ENCODE data around the gene PNP. TPM values are rescaled to one million over a fixed set of nuclear protein-coding genes. Genes with fewer than 3 reads are reported as not detected.

PNP gene
- total RNA-seq, 2 donors from 2014 or later: 79.8 to 127 TPM

GRCh38 chr14:20461225-20462141 is 7.7 kb upstream of the PNP start, which contains the start of gene PIP4P1:
Gene PIP4P1 (minus strand): TSS chr14:20461434. CDS start chr14:20461325, 109 bp downstream.
- peak; percentile 90 for ATAC-seq
- Mint-ChIP-seq H3K36me3 (ENCODE audit: low read depth) (peaks cover 9% of the 10 kb centered on the region), H3K27me3 (no peaks in the 10 kb centered on the region), H3K4me1 (peaks cover 32% of the 10 kb centered on the region), H3K27ac (peak within 1 kb of the TSS; percentile 82), H3K4me3 (peak within 1 kb of the TSS; percentile 96)
- peak; percentile 96 to 98 (median 98) for DNase-seq
- no peaks in the 10 kb centered on the region for H3K9me3 ChIP-seq (ENCODE audit: control insufficient read depth, low read length, poor library complexity, severe bottlenecking)

- H3K36me3 Mint-ChIP-seq (ENCODE audit: low read depth): peaks cover 9% of the 10 kb centered on the region
- ATAC-seq: no peak
- peaks cover 44% of the 10 kb centered on the region for H3K4me1 Mint-ChIP-seq
- DNase-seq: no peak
- H3K4me3 Mint-ChIP-seq: peak overlapping the region; percentile 100
- no peaks in the 10 kb centered on the region for H3K27me3 Mint-ChIP-seq
- peak overlapping the region; percentile 97 for H3K27ac Mint-ChIP-seq
- no peaks in the 10 kb centered on the region for H3K9me3 ChIP-seq (ENCODE audit: control insufficient read depth, low read length, poor library complexity, severe bottlenecking)
These were observed 403 bp upstream of the PNP start for GRCh38 chr14:20468764-20469241.

GRCh38 chr14:20469890-20470602 is 840 bp downstream of the PNP start:
- H3K4me1 Mint-ChIP-seq: peaks cover 54% of the 10 kb centered on the region
- H3K9me3 ChIP-seq (ENCODE audit: control insufficient read depth, low read length, poor library complexity, severe bottlenecking): no peaks in the 10 kb centered on the region
- H3K27ac Mint-ChIP-seq: peak overlapping the region; percentile 97
- DNase-seq: peak in 2 of 3 donors; percentile 11 to 28
- no peaks in the 10 kb centered on the region for H3K27me3 Mint-ChIP-seq
- ATAC-seq: peak; percentile 37
- peaks cover 16% of the 10 kb centered on the region for H3K36me3 Mint-ChIP-seq (ENCODE audit: low read depth)
- peak overlapping the region; percentile 100 for H3K4me3 Mint-ChIP-seq

GRCh38 chr14:20470603-20470901 is 1.3 kb downstream of the PNP start:
- H3K4me1 Mint-ChIP-seq: peaks cover 59% of the 10 kb centered on the region
- no peaks in the 10 kb centered on the region for H3K9me3 ChIP-seq (ENCODE audit: control insufficient read depth, low read length, poor library complexity, severe bottlenecking)
- DNase-seq (no peak), ATAC-seq (no peak)
- peaks cover 18% of the 10 kb centered on the region for H3K36me3 Mint-ChIP-seq (ENCODE audit: low read depth)
- H3K27ac Mint-ChIP-seq: peak overlapping the region; percentile 97
- no peaks in the 10 kb centered on the region for H3K27me3 Mint-ChIP-seq
- H3K4me3 Mint-ChIP-seq: peak overlapping the region; percentile 100

- Mint-ChIP-seq H3K4me1 (peaks cover 76% of the 10 kb centered on the region), H3K27ac (peak overlapping the region; percentile 91), H3K27me3 (no peaks in the 10 kb centered on the region), H3K4me3 (peak overlapping the region; percentile 84), H3K36me3 (ENCODE audit: low read depth) (peaks cover 21% of the 10 kb centered on the region)
- H3K9me3 ChIP-seq (ENCODE audit: control insufficient read depth, low read length, poor library complexity, severe bottlenecking): no peaks in the 10 kb centered on the region
- no peak for DNase-seq
- no peak for ATAC-seq
These were observed 3.4 kb downstream of the PNP start for GRCh38 chr14:20472536-20473169.

- no peaks in the 10 kb centered on the region for H3K27me3 Mint-ChIP-seq
- peaks cover 76% of the 10 kb centered on the region for H3K4me1 Mint-ChIP-seq
- peak overlapping the region; percentile 80 for H3K4me3 Mint-ChIP-seq
- peaks cover 22% of the 10 kb centered on the region for H3K36me3 Mint-ChIP-seq (ENCODE audit: low read depth)
- DNase-seq (no peak), ATAC-seq (peak; percentile 5)
- peak overlapping the region; percentile 84 for H3K27ac Mint-ChIP-seq
- H3K9me3 ChIP-seq (ENCODE audit: control insufficient read depth, low read length, poor library complexity, severe bottlenecking): no peaks in the 10 kb centered on the region
These were observed 7.6 kb downstream of the PNP start for GRCh38 chr14:20476776-20477175.

- Mint-ChIP-seq H3K36me3 (ENCODE audit: low read depth) (peaks cover 21% of the 10 kb centered on the region), H3K4me1 (peaks cover 75% of the 10 kb centered on the region), H3K27me3 (no peaks in the 10 kb centered on the region), H3K4me3 (peak overlapping the region; percentile 80), H3K27ac (peak overlapping the region; percentile 84)
- no peaks in the 10 kb centered on the region for H3K9me3 ChIP-seq (ENCODE audit: control insufficient read depth, low read length, poor library complexity, severe bottlenecking)
- ATAC-seq (peak; percentile 73), DNase-seq (peak in 1 of 3 donors; percentile 11)
These were observed 8.1 kb downstream of the PNP start for GRCh38 chr14:20477211-20477876.

GRCh38 chr14:20478894-20479293 is 9.7 kb downstream of the PNP start:
- Mint-ChIP-seq H3K36me3 (ENCODE audit: low read depth) (peaks cover 16% of the 10 kb centered on the region), H3K4me3 (no peak overlapping the region), H3K27me3 (no peaks in the 10 kb centered on the region), H3K4me1 (peaks cover 72% of the 10 kb centered on the region), H3K27ac (peak overlapping the region; percentile 84)
- ATAC-seq (no peak), DNase-seq (no peak)
- no peaks in the 10 kb centered on the region for H3K9me3 ChIP-seq (ENCODE audit: control insufficient read depth, low read length, poor library complexity, severe bottlenecking)

GRCh38 chr14:20482382-20482781 is 13.2 kb downstream of the PNP start:
- ATAC-seq: no peak
- H3K4me3 Mint-ChIP-seq: no peak overlapping the region
- no peaks in the 10 kb centered on the region for H3K9me3 ChIP-seq (ENCODE audit: control insufficient read depth, low read length, poor library complexity, severe bottlenecking)
- H3K27me3 Mint-ChIP-seq: no peaks in the 10 kb centered on the region
- H3K36me3 Mint-ChIP-seq (ENCODE audit: low read depth): peaks cover 5% of the 10 kb centered on the region
- no peak for DNase-seq
- peak overlapping the region; percentile 84 for H3K27ac Mint-ChIP-seq
- H3K4me1 Mint-ChIP-seq: peaks cover 49% of the 10 kb centered on the region

GRCh38 chr14:20485900-20486299 is 16.7 kb downstream of the PNP start:
- H3K27ac Mint-ChIP-seq: no peak overlapping the region

GRCh38 chr14:20486684-20487395 is 17.6 kb downstream of the PNP start:
- no peak for DNase-seq
- peak overlapping the region; percentile 52 for H3K4me3 Mint-ChIP-seq
- no peaks in the 10 kb centered on the region for H3K36me3 Mint-ChIP-seq (ENCODE audit: low read depth)
- peak; percentile 27 for ATAC-seq
- H3K27me3 Mint-ChIP-seq: no peaks in the 10 kb centered on the region
- H3K9me3 ChIP-seq (ENCODE audit: control insufficient read depth, low read length, poor library complexity, severe bottlenecking): no peaks in the 10 kb centered on the region
- peaks cover 53% of the 10 kb centered on the region for H3K4me1 Mint-ChIP-seq
- H3K27ac Mint-ChIP-seq: peak overlapping the region; percentile 91

More at GRCh38 chr14:20485900-20486299, 16.7 kb downstream of the PNP start:
- DNase-seq: no peak
- ATAC-seq: no peak
- H3K4me1 Mint-ChIP-seq: peaks cover 55% of the 10 kb centered on the region
- no peaks in the 10 kb centered on the region for H3K27me3 Mint-ChIP-seq
- H3K4me3 Mint-ChIP-seq: no peak overlapping the region
- no peaks in the 10 kb centered on the region for H3K36me3 Mint-ChIP-seq (ENCODE audit: low read depth)
- no peaks in the 10 kb centered on the region for H3K9me3 ChIP-seq (ENCODE audit: control insufficient read depth, low read length, poor library complexity, severe bottlenecking)

- H3K27me3 Mint-ChIP-seq: no peaks in the 10 kb centered on the region
- peak overlapping the region; percentile 91 for H3K27ac Mint-ChIP-seq
- H3K4me1 Mint-ChIP-seq: peaks cover 49% of the 10 kb centered on the region
- peak overlapping the region; percentile 52 for H3K4me3 Mint-ChIP-seq
- no peaks in the 10 kb centered on the region for H3K9me3 ChIP-seq (ENCODE audit: control insufficient read depth, low read length, poor library complexity, severe bottlenecking)
- peak; percentile 12 for ATAC-seq
- no peaks in the 10 kb centered on the region for H3K36me3 Mint-ChIP-seq (ENCODE audit: low read depth)
- no peak for DNase-seq
These were observed 18.2 kb downstream of the PNP start for GRCh38 chr14:20487396-20487725.

Measured in T-helper 17 cell (primary cell).